HG02588 (cell line): ENCODE measurements around the gene PDPK1.
A peak's percentile ranks its signal among the peaks of the same experiment; 100 is the strongest.
"Not testable (repeated sequence)": the region's sequence is repeated elsewhere in the genome, so short reads cannot be mapped to it uniquely, and the experiment has no call there.

Experiments used
- ATAC-seq: cut with Tn5 transposase; IDR thresholded peaks from one replicate; pipeline ENCODE4 v1.9.1; 2021; ENCODE audit warnings: mild to moderate bottlenecking, moderate library complexity; ENCODE audit not compliant: unreplicated experiment

Gene PDPK1

DNA sequence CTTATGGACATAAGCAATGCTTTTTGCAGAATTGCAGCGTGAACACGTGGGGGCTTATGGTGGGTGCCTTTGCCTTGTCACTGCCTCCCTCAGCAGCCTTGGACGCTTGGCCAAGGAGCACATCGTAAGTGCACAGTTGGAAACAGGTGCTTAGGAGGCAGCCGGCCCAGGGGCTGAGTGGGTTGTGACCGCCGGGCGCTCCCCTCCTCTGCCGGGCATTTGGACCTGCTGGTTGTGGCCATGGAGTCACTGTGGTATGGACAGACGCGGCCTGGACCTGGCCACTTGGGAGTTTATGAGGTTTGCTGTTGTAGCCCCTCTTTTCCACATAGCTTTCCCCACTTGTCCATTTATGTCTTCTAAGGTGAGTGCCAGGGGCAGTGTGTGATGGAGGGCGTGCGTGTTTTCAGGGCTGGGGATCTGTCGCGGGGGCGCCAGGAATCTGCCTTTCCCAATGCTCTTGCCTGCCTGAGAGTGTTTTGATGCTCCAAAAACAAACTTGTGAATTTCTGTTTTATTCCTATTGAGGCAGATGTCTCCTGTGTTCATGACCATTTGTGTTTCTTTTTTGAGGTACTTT, 49.2 kb downstream of the PDPK1 start:
- ATAC-seq = no peak

DNA sequence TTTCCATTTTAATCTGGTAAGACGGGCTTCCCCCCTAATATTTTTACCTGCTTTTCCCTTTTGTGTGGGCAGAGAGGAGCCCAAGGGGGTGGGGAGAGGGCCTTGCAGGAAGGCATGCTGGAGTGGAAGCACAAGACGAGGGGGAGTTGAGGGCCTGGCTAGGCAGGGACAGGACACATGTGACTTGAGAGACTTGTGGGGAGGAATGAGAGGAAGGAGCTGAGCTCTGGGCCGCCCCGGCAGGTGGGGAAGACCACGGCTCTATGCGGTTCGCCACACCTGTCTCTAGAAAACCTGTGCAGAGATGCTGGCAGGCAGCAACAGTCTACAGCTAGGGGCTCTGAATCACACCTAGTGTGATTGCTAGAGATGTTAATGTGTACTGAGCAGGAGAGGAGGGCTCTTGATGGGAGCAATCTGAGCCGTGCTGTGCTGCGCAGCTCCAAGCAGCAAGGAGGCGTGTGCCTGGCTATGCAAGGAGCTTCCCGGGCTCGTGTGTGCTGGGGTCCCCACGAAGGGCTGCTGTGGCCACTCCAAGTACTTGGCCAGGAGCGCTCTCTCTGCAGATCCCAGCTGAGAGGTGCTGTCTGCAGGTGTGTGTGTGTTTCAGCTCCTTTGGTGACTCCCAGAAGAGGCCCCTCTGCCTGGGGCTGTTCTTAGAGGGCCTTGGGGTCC, 50.2 kb downstream of the PDPK1 start:
- ATAC-seq = no peak

DNA sequence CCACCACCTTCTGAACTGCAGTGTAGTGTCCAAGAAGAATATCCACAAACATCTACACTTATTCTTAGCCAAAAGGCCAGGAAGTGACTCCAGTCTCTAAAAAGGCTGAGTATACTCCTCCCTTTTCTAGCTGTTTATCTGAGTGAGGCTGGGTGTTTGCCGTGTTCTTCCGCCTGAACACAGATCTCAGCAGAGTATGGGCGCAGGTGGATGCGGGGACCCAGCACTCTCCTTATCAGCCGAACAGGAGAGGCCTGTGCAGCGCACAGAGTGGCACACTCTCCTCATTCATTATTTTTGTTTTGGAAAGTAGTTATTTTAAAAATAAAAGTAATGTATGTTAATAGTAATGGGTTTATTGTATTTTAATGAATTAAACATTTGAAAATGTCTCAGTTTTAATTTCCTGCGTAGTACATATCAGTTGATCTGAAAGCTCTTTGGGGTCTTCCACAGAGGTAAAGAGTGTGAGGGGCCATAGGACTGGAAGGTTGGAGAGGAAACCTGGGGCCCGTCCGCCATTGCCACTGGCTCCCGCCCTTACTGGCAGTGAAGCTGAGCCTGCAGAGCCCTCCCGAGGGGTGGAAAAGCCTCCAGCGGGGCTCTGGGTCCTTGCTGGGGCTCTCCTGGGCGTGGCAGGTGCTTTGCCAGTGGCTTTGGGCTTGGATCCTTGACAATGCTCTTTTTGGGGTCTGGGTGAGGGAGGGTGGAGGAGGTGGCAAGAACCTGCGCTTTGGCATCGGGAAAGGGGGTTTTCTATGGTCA, 53.8 kb downstream of the PDPK1 start:
- no peak for ATAC-seq

DNA sequence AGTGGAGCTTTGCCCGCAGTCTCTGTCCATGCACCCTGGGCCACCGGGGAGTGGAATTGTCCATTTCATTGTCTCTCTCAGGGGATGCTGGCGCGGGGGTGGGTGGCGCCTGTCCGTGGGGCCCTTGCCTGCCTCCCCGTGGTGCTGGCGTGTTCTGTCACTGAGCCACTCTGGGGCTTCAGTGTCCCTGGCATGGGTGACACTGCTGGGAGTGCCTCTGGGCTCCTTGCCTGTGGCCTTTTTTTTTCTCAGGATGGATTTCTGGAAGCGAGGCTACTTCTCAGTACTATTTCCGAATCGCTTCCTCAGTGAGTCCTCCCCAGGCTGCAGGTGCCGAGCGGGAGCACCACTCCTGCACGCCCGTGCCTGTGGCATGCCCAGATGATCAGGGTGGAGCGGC, 55.0 kb downstream of the PDPK1 start:
- no peak for ATAC-seq

DNA sequence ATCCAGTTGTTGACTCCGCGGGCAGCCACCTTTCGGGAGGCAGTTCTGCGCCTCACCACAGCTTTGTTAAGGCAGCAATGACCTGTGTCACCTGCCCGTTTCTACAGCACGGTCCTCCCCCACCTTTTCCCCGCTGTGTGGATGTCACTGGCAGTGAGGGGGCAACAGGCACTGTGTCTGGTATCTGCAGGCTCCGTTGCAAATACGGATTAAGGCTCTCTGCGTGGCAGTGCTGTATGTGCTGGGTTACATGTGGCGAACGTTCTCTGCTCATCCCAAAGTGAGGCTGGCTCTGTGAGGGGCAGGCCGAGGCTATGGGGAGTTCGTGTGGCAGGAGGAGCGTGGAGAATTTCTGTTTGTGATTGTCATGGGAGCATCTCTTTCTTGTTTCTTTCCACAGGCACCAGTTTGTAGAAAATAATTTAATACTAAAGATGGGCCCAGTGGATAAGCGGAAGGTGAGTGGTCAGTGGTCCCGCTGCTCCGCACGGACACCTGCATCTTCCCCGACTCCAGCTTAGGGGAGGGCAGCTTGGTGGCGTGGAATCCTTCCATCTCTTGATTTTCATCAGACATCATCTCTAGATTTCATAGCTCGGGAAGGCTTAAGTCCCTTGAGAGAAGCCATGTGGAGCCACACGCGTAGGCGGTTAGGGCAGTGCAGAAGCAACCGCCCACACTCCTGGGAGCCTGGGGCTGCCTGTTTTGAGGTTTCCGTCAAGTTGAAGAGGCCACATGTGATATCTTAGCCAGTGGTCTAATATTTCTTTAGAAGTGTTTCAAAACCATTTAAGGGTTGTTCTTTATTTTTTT, 57.8 kb downstream of the PDPK1 start:
- no peak for ATAC-seq

DNA sequence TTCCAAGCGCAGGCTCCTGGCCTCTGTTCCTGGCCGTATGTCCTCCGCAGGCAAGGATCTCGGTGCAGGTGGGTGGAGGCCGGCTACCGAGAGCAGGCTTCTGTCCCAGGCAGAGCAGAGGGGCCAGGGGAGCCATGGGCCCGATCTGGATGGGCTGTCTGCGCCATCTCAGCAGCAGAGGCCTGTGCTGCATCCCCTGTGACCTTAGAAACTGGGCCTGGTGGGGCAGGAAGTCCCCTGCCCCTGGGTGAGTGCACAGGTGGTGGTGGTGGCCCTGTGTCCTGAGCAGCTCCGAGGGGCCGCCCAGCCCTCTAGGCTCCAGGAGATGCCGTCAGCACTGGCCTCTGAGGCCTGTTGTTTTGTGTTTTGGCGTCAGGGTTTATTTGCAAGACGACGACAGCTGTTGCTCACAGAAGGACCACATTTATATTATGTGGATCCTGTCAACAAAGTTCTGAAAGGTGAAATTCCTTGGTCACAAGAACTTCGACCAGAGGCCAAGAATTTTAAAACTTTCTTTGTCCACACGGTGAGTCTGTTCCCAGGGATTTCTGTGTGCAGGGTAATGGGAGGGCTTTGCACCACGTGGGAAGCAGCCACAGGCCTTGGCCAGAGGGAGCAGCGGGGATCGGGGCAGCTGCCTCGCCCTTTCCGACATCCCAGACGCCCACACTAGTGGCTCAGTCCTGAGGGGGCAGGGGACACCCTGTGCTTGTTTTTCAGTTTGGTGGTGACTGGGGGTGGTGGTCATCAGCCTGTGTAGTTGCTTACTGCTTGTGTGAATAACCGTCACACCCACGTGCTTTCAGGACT, 59.1 kb downstream of the PDPK1 start:
- ATAC-seq = no peak

DNA sequence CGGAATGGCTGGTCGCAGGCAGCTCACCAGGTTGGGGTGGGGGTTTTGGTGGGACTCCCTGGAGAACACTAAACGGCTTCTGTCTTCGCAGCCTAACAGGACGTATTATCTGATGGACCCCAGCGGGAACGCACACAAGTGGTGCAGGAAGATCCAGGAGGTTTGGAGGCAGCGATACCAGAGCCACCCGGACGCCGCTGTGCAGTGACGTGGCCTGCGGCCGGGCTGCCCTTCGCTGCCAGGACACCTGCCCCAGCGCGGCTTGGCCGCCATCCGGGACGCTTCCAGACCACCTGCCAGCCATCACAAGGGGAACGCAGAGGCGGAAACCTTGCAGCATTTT, 59.7 kb downstream of the PDPK1 start:
- ATAC-seq = no peak

DNA sequence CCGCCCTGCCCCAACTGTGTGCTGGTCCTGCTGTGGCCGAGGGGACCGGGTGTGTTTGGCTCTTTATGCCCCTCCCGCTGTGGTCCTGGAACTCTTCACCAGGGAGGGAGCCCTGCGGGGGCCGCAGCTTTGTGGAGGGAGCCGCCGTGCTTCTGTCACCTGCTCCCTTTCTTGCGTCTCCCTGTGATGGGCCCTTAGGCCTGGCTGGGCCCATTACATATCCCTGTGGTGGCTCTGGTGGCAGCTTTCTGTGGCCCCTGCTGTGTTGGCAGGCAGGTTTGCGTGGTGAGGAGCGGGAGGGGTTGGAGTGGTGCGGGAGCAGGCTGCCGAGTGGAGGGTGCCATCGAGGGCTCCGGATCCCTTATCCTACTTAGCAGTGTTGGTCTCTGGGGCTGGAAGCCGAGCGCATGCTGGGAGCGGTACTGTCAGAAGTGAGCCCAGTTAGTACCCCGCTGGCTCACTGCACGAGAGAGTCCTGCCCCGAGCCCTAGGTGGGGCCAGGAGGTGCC, 60.4 kb downstream of the PDPK1 start:
- ATAC-seq = no peak

DNA sequence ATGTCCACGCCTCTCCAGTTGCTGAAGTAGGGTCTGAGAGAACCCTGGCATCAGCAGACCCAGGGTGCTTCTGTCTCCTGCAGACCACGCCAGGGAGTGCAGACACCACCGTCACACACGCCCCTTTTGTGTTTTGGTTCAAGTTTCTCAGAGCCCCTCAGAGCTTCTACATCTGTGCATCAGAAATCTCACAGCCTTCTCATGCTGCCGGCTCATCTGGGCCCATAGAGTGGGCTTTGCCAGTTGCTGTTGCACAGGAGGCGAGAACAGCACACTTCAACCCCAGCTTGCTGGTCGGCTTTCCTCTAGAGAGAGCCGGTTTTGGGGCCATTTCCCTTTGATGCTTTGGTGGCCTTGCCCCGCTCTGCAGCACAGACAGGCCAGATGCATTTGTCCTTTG, 60.9 kb downstream of the PDPK1 start:
- no peak for ATAC-seq

DNA sequence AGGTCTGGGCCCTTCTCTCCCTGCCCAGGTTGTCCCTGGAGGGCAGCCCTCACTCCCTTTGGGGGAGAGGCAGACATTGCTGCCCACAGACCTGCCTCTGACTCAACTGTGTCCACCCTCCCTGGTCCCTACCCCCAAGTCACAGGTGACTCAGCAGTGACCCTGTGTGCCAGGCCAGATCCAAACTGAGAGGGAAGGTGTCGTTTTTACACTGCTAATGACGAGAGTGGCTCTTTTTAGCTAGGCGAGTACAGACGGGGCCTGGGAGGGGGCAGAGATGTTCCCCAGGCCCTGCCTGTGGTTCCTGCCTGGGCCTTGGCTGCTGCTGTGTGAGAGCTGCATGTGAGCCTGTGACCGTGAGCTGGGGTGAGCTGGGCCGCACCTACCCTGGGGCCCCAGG, 61.3 kb downstream of the PDPK1 start:
- not testable (repeated sequence) for ATAC-seq

DNA sequence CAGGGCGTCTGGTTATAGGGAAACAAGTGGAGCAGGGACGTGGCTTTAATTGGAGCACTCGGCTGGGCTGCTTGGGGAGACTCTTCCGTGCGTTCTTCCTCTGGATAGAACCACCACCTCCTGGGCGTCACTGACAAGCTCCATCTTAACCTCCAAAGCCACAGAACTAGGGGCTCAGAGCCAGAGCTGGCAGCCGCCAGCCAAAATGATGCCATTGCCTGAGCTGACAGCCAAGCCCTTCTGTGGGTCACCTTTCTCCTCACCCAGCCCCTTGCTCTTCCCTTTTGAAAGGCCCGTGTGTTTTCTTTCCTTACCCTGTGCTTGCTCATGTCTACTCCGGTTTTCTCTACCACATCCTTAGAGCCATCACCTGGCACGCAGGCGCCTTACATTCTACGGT, 62.0 kb downstream of the PDPK1 start:
- not testable (repeated sequence) for ATAC-seq

DNA sequence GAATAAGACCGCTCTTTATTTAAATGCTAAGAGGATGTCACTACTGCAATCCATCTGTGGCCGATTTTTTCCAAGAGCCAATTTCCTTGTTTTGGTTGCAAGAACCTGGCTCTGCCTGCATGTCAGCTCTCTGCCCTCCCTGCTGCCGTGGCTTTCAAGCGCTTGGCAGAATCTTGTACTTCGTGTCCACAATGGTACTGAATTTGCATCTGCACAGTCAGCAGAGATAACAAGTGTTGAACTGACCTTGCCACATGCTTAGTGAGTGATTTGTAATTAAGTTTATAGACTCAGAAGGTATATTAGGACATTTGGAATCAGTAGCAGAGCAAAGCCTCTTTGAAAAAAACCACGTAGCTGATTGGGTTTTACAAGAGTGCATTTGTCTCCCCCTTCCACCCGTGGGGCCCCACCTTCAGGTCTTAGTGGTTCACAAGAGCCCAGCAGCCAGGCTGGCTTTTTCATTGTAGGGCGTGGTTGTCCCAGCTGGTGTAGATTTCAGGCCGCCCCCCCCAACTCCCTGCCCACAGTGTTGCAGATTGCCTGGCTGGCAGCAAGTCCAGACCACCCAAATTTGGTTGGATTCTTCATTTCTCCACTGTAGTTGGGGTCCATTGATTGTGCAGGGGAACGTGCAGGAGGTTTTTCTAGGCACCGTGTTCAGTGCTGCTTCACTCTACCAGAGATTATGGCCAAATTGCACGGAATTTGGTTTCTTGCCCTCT, 63.6 kb downstream of the PDPK1 start:
- not testable (repeated sequence) for ATAC-seq

DNA sequence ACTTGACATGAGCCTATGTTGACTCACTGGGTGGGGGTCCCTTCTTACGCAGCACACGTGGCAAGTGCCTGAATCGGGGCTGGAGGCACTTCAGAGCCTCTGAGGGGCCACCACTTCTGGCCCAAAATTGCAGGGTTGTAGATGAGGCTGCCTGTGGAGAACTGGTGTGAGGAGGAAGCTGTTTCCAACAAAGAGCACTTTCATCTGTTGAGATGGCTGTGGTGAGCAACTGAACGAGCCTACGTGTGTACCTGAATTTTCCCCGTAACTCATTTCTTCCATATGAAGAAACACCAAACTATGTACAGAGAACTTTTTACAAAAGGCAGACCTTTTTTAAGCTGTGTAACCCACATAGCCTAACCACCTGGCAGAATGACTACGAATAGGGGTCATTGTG, 64.4 kb downstream of the PDPK1 start:
- ATAC-seq = not testable (repeated sequence)

DNA sequence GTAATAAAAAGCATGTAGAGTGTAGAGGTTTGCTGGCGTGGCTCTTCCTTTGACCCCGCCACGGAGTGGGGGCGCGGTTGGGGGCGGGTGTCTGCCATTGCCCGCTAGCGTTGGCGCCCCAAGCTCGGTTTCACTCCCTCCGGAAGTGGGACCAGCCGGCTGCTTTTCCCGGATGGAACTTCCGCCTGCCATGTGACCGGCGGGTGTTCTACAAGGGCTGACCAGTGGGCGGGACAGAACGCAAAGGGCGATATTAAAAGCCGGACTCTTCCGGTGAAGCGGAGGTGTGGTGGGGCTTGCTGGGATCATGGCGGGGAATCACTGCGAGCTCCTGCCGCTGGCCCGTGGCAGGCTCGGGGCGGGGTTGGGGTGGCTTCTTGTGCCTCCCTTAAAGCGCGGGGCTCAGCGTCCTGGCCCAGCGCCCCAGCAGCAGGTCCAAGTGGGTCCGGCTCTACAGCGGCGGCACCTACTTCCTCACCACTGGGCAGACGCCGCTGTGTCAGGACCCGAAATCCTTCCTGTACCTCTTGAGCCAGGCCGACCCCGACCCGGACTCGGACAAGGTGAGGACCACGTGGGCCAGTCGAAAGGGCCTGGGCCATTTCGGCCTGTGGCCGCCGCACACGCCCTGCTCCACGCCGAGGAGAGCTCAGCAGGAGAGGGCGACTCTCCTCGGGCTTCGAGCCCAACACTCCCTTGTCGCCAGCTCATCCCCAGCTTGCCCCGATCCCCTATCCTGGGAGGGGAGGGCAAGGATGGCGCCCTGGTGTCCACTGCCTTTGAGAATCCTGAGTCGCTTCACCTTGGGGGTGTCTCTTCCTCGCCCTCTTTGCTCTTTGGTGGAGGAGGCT, 65.6 kb downstream of the PDPK1 start:
- ATAC-seq = peak; percentile 65

DNA sequence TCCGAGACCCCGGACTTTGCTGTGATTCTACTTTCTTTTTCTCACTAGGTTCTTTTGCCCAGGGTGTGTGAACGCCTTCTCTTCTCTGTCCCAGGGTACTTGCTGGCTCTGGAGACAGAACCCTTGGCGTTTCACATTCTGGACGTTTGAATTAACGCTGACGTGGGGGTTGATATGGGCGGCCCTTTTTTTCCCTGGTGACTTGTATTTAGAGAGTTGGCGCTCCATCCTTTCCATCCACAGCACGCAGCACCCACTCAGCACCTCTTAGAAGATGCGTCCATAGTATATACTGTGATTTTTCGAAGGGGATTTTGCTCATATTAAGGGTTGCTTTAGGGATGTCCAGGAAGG, 66.2 kb downstream of the PDPK1 start:
- not testable (repeated sequence) for ATAC-seq

DNA sequence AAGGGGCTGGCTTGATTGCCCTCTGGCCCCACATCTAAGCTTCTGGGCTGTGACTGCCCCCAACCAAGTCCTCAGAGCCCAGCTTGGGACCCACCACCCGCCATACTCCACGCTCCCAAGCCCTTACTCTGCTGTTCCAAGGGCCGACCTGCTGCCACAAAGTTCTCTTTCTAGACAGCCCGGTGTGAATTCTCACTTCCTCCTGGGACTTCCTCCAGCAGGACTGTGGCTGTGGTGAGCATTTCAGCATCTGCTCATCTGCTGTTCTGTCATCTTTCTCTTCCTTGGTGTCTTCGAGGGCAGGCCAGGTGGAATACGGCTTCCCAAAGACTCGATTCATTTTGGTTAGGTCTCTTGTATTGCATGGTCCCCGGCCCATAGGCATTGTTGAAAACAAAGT, 69.0 kb downstream of the PDPK1 start:
- ATAC-seq = not testable (repeated sequence)

DNA sequence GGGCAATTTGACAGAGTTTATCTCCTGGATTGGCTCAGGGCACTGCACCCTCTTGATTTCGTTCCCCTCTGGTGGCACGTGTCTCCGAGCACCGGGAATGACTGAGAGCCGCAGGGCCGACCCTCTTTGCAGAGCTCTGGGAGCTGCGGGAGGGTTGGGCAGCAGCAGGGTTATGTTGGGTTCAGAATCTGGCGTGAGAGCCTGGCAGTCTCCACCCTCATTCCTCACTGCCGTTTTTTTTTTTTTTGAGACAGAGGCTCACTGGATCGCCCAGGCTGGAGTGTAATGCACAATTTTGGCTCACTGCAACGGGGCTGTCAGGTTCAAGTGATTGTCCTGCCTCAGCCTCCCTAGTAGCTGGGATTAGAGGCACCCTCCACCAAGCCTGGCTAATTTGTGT, 71.5 kb downstream of the PDPK1 start:
- not testable (repeated sequence) for ATAC-seq

DNA sequence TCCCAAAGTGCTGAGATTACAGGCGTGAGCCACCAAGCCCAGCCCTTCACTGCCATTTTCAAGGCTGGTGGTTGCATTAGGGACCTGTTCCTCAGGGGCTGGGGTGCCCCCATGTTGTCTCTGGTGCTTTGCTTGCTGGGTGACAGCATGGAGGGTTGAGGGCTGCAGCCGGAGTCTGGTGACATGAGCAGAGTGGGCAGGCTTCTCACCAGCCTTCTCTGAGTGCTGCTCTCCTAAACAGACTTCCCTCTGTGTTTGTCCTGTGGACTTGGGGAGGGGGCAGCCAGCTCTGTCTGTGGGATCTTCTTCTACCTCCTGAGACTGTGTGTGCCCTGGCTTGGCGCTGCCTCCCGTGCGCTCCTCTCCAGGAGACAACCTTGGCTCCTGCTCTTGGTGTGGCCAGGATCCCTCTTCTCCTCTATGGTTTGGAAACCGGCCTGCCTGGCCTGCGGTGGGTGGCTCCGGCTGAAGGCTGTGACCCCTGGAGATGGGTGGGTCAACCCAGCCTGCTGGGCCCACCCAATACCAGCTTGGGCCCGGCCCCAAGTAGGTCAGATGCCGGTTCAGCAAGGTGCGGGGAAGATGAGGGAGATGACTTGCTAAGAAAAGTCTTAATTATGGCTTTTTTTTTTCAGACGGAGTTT, 72.1 kb downstream of the PDPK1 start:
- no peak for ATAC-seq
